ENCODE results near the gene UBE2L3. TPM values are rescaled to one million over a fixed set of nuclear protein-coding genes. Genes with fewer than 3 reads are reported as not detected.
A peak's percentile ranks its signal among the peaks of the same experiment; 100 is the strongest.

UBE2L3 gene
- total and polyA plus RNA-seq, 2 of the 13 experiments (the other 11 are each of a cell fraction or from before 2014, with no cell fraction given) = 30.2 to 58.1 TPM

DNA sequence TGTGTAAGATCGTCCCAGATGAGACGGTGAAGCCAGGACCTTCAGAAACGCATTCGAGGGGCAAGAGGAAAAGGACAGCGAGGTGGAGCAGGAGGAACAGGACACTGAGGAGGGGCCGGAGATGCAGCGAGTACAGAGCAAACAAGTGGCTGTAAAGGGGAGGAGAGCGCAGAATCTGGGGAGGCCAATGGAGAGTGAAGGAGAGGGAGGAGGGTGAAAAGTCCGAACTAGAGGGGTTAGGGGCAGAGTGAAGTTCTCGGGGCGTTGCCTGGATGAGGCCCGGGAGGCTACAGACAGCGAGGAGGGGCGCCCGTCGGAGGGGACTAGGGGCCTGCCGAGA is 89.5 kb downstream of the UBE2L3 start:
- peak overlapping the region in 2 of 3 experiments; percentile 70 to 76; a peak in 4 of 6 replicates for H3K4me3 ChIP-seq (replicated peaks in 1 of 3; ENCODE audit: insufficient read depth in 1 of 3, low read depth in 2 of 3, low read length in 3 of 3)
- TF ChIP-seq, protein P1, sequence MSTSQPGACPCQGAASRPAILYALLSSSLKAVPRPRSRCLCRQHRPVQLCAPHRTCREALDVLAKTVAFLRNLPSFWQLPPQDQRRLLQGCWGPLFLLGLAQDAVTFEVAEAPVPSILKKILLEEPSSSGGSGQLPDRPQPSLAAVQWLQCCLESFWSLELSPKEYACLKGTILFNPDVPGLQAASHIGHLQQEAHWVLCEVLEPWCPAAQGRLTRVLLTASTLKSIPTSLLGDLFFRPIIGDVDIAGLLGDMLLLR (CRISPR knock-in tag; IDR thresholded peaks at IDR 0.05) = 0 out of 2 replicates have a peak, but pooled peaks have one; percentile 10
- 0 out of 2 replicates have a peak, but pooled peaks have one; percentile 21 for TF ChIP-seq HOXA9 (CRISPR knock-in tag; IDR thresholded peaks at IDR 0.05; ENCODE audit: borderline replicate concordance)
- no peak for TF ChIP-seq ZNF468 (CRISPR knock-in tag; IDR thresholded peaks at IDR 0.05)
- peak; percentile 57 for TF ChIP-seq RBM22 (optimal IDR thresholded peaks at IDR 0.05; ENCODE audit: low read length)
- 0 out of 2 replicates have a peak, but pooled peaks have one; percentile 2 for TF ChIP-seq ZNF430 (CRISPR knock-in tag; IDR thresholded peaks at IDR 0.05)
- TF ChIP-seq, protein P2, sequence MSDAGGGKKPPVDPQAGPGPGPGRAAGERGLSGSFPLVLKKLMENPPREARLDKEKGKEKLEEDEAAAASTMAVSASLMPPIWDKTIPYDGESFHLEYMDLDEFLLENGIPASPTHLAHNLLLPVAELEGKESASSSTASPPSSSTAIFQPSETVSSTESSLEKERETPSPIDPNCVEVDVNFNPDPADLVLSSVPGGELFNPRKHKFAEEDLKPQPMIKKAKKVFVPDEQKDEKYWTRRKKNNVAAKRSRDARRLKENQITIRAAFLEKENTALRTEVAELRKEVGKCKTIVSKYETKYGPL (CRISPR knock-in tag; IDR thresholded peaks at IDR 0.05) = no peak
- no peak for TF ChIP-seq ZNF816 (CRISPR knock-in tag; IDR thresholded peaks at IDR 0.05; ENCODE audit: borderline replicate concordance)
- no peak for TF ChIP-seq ZSCAN22 (CRISPR knock-in tag; IDR thresholded peaks at IDR 0.05)
- TF ChIP-seq ZNF263 (CRISPR knock-in tag; IDR thresholded peaks at IDR 0.05) = peak; percentile 67
- TF ChIP-seq MEIS1 (CRISPR knock-in tag; IDR thresholded peaks at IDR 0.05; ENCODE audit: borderline replicate concordance) = peak; percentile 15; the same call in 1 of the 2 replicates
- no peak for TF ChIP-seq ZNF746 (CRISPR knock-in tag; IDR thresholded peaks at IDR 0.05)
- TF ChIP-seq, protein P3, sequence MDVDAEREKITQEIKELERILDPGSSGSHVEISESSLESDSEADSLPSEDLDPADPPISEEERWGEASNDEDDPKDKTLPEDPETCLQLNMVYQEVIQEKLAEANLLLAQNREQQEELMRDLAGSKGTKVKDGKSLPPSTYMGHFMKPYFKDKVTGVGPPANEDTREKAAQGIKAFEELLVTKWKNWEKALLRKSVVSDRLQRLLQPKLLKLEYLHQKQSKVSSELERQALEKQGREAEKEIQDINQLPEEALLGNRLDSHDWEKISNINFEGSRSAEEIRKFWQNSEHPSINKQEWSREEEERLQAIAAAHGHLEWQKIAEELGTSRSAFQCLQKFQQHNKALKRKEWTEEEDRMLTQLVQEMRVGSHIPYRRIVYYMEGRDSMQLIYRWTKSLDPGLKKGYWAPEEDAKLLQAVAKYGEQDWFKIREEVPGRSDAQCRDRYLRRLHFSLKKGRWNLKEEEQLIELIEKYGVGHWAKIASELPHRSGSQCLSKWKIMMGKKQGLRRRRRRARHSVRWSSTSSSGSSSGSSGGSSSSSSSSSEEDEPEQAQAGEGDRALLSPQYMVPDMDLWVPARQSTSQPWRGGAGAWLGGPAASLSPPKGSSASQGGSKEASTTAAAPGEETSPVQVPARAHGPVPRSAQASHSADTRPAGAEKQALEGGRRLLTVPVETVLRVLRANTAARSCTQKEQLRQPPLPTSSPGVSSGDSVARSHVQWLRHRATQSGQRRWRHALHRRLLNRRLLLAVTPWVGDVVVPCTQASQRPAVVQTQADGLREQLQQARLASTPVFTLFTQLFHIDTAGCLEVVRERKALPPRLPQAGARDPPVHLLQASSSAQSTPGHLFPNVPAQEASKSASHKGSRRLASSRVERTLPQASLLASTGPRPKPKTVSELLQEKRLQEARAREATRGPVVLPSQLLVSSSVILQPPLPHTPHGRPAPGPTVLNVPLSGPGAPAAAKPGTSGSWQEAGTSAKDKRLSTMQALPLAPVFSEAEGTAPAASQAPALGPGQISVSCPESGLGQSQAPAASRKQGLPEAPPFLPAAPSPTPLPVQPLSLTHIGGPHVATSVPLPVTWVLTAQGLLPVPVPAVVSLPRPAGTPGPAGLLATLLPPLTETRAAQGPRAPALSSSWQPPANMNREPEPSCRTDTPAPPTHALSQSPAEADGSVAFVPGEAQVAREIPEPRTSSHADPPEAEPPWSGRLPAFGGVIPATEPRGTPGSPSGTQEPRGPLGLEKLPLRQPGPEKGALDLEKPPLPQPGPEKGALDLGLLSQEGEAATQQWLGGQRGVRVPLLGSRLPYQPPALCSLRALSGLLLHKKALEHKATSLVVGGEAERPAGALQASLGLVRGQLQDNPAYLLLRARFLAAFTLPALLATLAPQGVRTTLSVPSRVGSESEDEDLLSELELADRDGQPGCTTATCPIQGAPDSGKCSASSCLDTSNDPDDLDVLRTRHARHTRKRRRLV (CRISPR knock-in tag; IDR thresholded peaks at IDR 0.05) = 0 out of 2 replicates have a peak, but pooled peaks have one; percentile 15
- 31% methylated on average over 15 of the region's 17 CpGs for WGBS (ENCODE audit: low lambda C conversion rate)
- ATAC-seq = no peak
- FAIRE-seq = peak; percentile 40
- no peaks in the 10 kb centered on the region for H3K9me3 ChIP-seq (ENCODE audit: low read length)
- peaks cover 30% of the 10 kb centered on the region for H3K4me1 ChIP-seq (ENCODE audit: insufficient read depth, low read length)
- intact Hi-C loops (cut with micrococcal nuclease; ENCODE audit: unreplicated experiment) = no loop called here
- no peaks in the 10 kb centered on the region for H3K27me3 ChIP-seq (ENCODE audit: control insufficient read depth in 1 of 2, insufficient read depth in 2 of 2, low read length in 2 of 2)
- no TSS peak for BruUV-seq (replicated peaks)
- H3K4me2 ChIP-seq (ENCODE audit: low read depth, low read length) = peak overlapping the region; percentile 87
- in situ Hi-C loops (cut with HindIII; ENCODE audit: extremely low pct_ligation_motif_present, low pct_unique_long_range_greater_than_20kb) = no loop called here
- peak overlapping the region; percentile 56 for H3K9ac ChIP-seq (ENCODE audit: insufficient read depth, low read depth, low read length)
- peaks cover 2 to 12% of the 10 kb centered on the region in 2 experiments; a peak in 3 of 5 replicates for H3K36me3 ChIP-seq (replicated peaks in 1 of 2; ENCODE audit: control insufficient read depth in 1 of 2, insufficient read depth in 2 of 2, low read length in 2 of 2)
- H2AFZ ChIP-seq (ENCODE audit: low read length) = no peak overlapping the region
- CTCF ChIA-PET (ENCODE audit: low intra/inter-chr PET ratio, low total read pairs) = no interaction called here
- no peak for DNase-seq (ENCODE audit: low spot score)
- POLR2A ChIA-PET = interaction anchor here (1.3 kb wide), 1 partner anchor 16 kb away, joined by 4 read pairs; no protein-coding TSS in a partner anchor
- H3K27ac ChIP-seq (ENCODE audit: extremely low read length, insufficient read depth, low read length) = peak overlapping the region; percentile 64
- no peaks in the 10 kb centered on the region for H4K20me1 ChIP-seq (ENCODE audit: insufficient read depth, low read length)
- no peaks in the 10 kb centered on the region for H3K79me2 ChIP-seq (ENCODE audit: insufficient read depth, low read length)
